Stimulated activated CD4-positive, alpha-beta T cell treated with anti-CD3 and anti-CD28 coated beads, Interleukin-4, amount 100 ng/mL, for 48 hours (primary cell): ENCODE data around the gene GGTLC3.
"Not testable (repeated sequence)": the region's sequence is repeated elsewhere in the genome, so short reads cannot be mapped to it uniquely, and the experiment has no call there.

ENCODE experiments used
- DNase-seq, 2 donors: peaks; one replicate each; pipeline ENCODE4 v3.0.0-alpha.2; 2020; ENCODE audit warnings: low read depth in 2 of 2

The GGTLC3 gene

GRCh38 chr22:18518061-18518460, at the start of gene GGTLC3:
Gene GGTLC3, minus strand, starts transcription at chr22:18518161. Its CDS starts 264 bp downstream, at chr22:18517897.
- DNase-seq: not testable (repeated sequence)

GRCh38 chr22:18560099-18560974, 42.4 kb upstream of the GGTLC3 start:
- not testable (repeated sequence) for DNase-seq

- not testable (repeated sequence) for DNase-seq
Measured at GRCh38 chr22:18558939-18559338, 41.0 kb upstream of the GGTLC3 start.

GRCh38 chr22:18558516-18558915, 40.6 kb upstream of the GGTLC3 start:
- DNase-seq: not testable (repeated sequence)

- not testable (repeated sequence) for DNase-seq
Measured at GRCh38 chr22:18554280-18555256, 36.6 kb upstream of the GGTLC3 start.

- DNase-seq: not testable (repeated sequence)
Measured at GRCh38 chr22:18552839-18553597, 35.1 kb upstream of the GGTLC3 start.

GRCh38 chr22:18551046-18551445, 33.1 kb upstream of the GGTLC3 start:
- not testable (repeated sequence) for DNase-seq

GRCh38 chr22:18549458-18550179, 31.7 kb upstream of the GGTLC3 start:
- DNase-seq: not testable (repeated sequence)

- not testable (repeated sequence) for DNase-seq
Measured at GRCh38 chr22:18544615-18545014, 26.7 kb upstream of the GGTLC3 start.

GRCh38 chr22:18543400-18543799, 25.4 kb upstream of the GGTLC3 start:
- not testable (repeated sequence) for DNase-seq

- not testable (repeated sequence) for DNase-seq
Measured at GRCh38 chr22:18539994-18540393, 22.0 kb upstream of the GGTLC3 start.

GRCh38 chr22:18534315-18534714, 16.4 kb upstream of the GGTLC3 start:
- not testable (repeated sequence) for DNase-seq

GRCh38 chr22:18533633-18534032, 15.7 kb upstream of the GGTLC3 start:
- not testable (repeated sequence) for DNase-seq

GRCh38 chr22:18529416-18530145, 11.6 kb upstream of the GGTLC3 start:
- DNase-seq: not testable (repeated sequence)

- DNase-seq: peak; percentile 84 to 94
Measured at GRCh38 chr22:18528597-18529415, 10.8 kb upstream of the GGTLC3 start.

- not testable (repeated sequence) for DNase-seq
Measured at GRCh38 chr22:18527752-18528596, 10.0 kb upstream of the GGTLC3 start, which contains the start of gene TMEM191B. Gene TMEM191B, plus strand, starts transcription at chr22:18527802. Its CDS starts 179 bp downstream, at chr22:18527981.

GRCh38 chr22:18523328-18523727, 5.4 kb upstream of the GGTLC3 start:
- DNase-seq: not testable (repeated sequence)

- DNase-seq: not testable (repeated sequence)
Measured at GRCh38 chr22:18522762-18523161, 4.8 kb upstream of the GGTLC3 start.
